Measurements from ENCODE around the gene GIMAP8.

DNA sequence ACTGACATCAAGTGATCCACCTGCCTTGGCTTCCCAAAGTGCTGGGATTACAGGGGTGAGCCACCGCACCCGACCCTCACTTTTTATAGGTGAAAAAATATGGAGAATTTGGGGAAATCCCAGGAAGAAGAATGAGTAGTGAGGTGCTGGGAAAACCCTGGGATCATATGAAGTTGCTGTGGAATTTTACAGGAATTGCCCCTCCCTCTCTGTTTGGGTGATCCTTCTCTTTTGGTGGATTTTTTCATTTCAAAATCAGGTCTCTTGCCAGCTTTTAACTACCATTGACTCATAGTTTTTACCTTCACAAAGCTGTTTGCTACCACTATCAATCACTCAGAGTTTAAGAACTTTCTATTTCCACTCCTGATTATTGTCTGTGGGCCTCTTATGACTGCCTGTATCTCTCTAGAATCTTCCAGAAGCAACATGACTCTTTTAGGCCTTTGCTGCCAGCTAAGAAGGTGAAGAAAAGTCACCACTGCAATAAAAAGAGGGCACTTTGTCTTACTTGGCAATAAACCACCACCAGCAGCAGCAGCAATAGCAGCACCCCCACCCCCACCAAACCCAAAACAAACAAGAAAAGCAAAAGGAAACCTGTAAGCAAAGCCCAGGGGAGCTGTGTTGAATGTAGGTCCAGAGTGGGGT is 4.0 kb upstream of the GIMAP8 start:
- TF ChIP-seq POLR2AphosphoS5 (IDR thresholded peaks at IDR 0.05; ENCODE audit: insufficient read depth in 1 of 2, low read depth in 1 of 2): no peak
- TF ChIP-seq, protein P1, sequence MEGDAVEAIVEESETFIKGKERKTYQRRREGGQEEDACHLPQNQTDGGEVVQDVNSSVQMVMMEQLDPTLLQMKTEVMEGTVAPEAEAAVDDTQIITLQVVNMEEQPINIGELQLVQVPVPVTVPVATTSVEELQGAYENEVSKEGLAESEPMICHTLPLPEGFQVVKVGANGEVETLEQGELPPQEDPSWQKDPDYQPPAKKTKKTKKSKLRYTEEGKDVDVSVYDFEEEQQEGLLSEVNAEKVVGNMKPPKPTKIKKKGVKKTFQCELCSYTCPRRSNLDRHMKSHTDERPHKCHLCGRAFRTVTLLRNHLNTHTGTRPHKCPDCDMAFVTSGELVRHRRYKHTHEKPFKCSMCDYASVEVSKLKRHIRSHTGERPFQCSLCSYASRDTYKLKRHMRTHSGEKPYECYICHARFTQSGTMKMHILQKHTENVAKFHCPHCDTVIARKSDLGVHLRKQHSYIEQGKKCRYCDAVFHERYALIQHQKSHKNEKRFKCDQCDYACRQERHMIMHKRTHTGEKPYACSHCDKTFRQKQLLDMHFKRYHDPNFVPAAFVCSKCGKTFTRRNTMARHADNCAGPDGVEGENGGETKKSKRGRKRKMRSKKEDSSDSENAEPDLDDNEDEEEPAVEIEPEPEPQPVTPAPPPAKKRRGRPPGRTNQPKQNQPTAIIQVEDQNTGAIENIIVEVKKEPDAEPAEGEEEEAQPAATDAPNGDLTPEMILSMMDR (IDR thresholded peaks at IDR 0.05): no peak

Data from vagina (tissue), 2 donors.